HEK293T (cell line): ENCODE results near the gene CHAD.

Experiments used
- BHLHE40 ChIP-seq: fragments of 450-650 bp; IDR thresholded peaks from 2 replicates; pipeline ENCODE4 v1.6.1; 2016; ENCODE audit warnings: mild to moderate bottlenecking, moderate library complexity, borderline replicate concordance
- CTBP1 ChIP-seq: fragments of 450-650 bp; IDR thresholded peaks from 2 replicates; pipeline ENCODE4 v1.6.1; 2016; ENCODE audit warnings: borderline replicate concordance
- HDGF ChIP-seq: fragments of 450-650 bp; IDR thresholded peaks from 2 replicates; pipeline ENCODE4 v1.6.1; 2017; ENCODE audit warnings: antibody characterized with exemption, borderline replicate concordance
- L3MBTL2 ChIP-seq: fragments of 450-650 bp; conservative IDR thresholded peaks from 2 replicates; pipeline ENCODE4 v1.6.1; 2016; ENCODE audit warnings: mild to moderate bottlenecking
- NFRKB ChIP-seq: fragments of 450-650 bp; IDR thresholded peaks from 2 replicates; pipeline ENCODE4 v1.6.1; 2016; ENCODE audit warnings: mild to moderate bottlenecking, moderate library complexity
- SP1 ChIP-seq: fragments of 450-650 bp; IDR thresholded peaks from 2 replicates; pipeline ENCODE4 v1.6.1; 2017

- no peak for TF ChIP-seq CTBP1
- no peak for TF ChIP-seq BHLHE40
- no peak for TF ChIP-seq HDGF
- TF ChIP-seq L3MBTL2: no peak
- no peak for TF ChIP-seq SP1
- no peak for TF ChIP-seq NFRKB
These were observed 10.4 kb downstream of the CHAD start for GRCh38 chr17:50458270-50458669.
